Measurements from ENCODE around the gene EXO1. TPM values are rescaled to one million over a fixed set of nuclear protein-coding genes. Genes with fewer than 3 reads are reported as not detected.

Gene EXO1
- total RNA-seq, 2 experiments from 2014 or later: 44.3 to 50.0 TPM

- CTCF ChIA-PET: no interaction called here
- Mint-ChIP-seq H3K27ac (no peak overlapping the region), H3K4me1 (ENCODE audit: low read depth) (no peaks in the 10 kb centered on the region), H3K4me3 (no peak overlapping the region), H3K27me3 (no peaks in the 10 kb centered on the region), H3K36me3 (no peaks in the 10 kb centered on the region), H3K9me3 (no peaks in the 10 kb centered on the region)
- POLR2A ChIA-PET: no interaction called here
- intact Hi-C loops (cut with micrococcal nuclease): no loop called here
- no peak for DNase-seq
Measured at GRCh38 chr1:241902391-241903065, 54.5 kb downstream of the EXO1 start.

- Mint-ChIP-seq H3K27ac (no peak overlapping the region), H3K4me1 (ENCODE audit: low read depth) (no peaks in the 10 kb centered on the region), H3K27me3 (no peaks in the 10 kb centered on the region), H3K36me3 (no peaks in the 10 kb centered on the region), H3K4me3 (no peak overlapping the region), H3K9me3 (no peaks in the 10 kb centered on the region)
- DNase-seq: no peak
- intact Hi-C loops (cut with micrococcal nuclease): no loop called here
- POLR2A ChIA-PET: no interaction called here
- CTCF ChIA-PET: no interaction called here
Measured at GRCh38 chr1:241916196-241916595, 68.2 kb downstream of the EXO1 start.

GRCh38 chr1:241917487-241917886, 69.5 kb downstream of the EXO1 start:
- intact Hi-C loops (cut with micrococcal nuclease): no loop called here
- H3K9me3 Mint-ChIP-seq: no peaks in the 10 kb centered on the region
- POLR2A ChIA-PET: no interaction called here
- H3K4me3 Mint-ChIP-seq: no peak overlapping the region
- H3K4me1 Mint-ChIP-seq (ENCODE audit: low read depth): no peaks in the 10 kb centered on the region
- no peak for DNase-seq
- H3K27ac Mint-ChIP-seq: no peak overlapping the region
- no peaks in the 10 kb centered on the region for H3K36me3 Mint-ChIP-seq
- no peaks in the 10 kb centered on the region for H3K27me3 Mint-ChIP-seq
- CTCF ChIA-PET: no interaction called here

- H3K27me3 Mint-ChIP-seq: no peaks in the 10 kb centered on the region
- POLR2A ChIA-PET: no interaction called here
- H3K4me1 Mint-ChIP-seq (ENCODE audit: low read depth): no peaks in the 10 kb centered on the region
- H3K9me3 Mint-ChIP-seq: no peaks in the 10 kb centered on the region
- no peak overlapping the region for H3K27ac Mint-ChIP-seq
- CTCF ChIA-PET: no interaction called here
- H3K4me3 Mint-ChIP-seq: no peak overlapping the region
- no peak for DNase-seq
- intact Hi-C loops (cut with micrococcal nuclease): no loop called here
- no peaks in the 10 kb centered on the region for H3K36me3 Mint-ChIP-seq
Measured at GRCh38 chr1:241918879-241919278, 70.9 kb downstream of the EXO1 start.

- H3K27ac Mint-ChIP-seq: no peak overlapping the region
- no peaks in the 10 kb centered on the region for H3K27me3 Mint-ChIP-seq
- H3K4me3 Mint-ChIP-seq: no peak overlapping the region
- H3K4me1 Mint-ChIP-seq (ENCODE audit: low read depth): no peaks in the 10 kb centered on the region
- POLR2A ChIA-PET: no interaction called here
- no peak for DNase-seq
- no peaks in the 10 kb centered on the region for H3K9me3 Mint-ChIP-seq
- CTCF ChIA-PET: no interaction called here
- H3K36me3 Mint-ChIP-seq: no peaks in the 10 kb centered on the region
- intact Hi-C loops (cut with micrococcal nuclease): no loop called here
Measured at GRCh38 chr1:241924080-241924808, 76.2 kb downstream of the EXO1 start.

GRCh38 chr1:241926141-241926540, 78.1 kb downstream of the EXO1 start:
- H3K4me3 Mint-ChIP-seq: no peak overlapping the region
- intact Hi-C loops (cut with micrococcal nuclease): no loop called here
- no peaks in the 10 kb centered on the region for H3K27me3 Mint-ChIP-seq
- no peak overlapping the region for H3K27ac Mint-ChIP-seq
- CTCF ChIA-PET: no interaction called here
- no peaks in the 10 kb centered on the region for H3K4me1 Mint-ChIP-seq (ENCODE audit: low read depth)
- no peak for DNase-seq
- H3K9me3 Mint-ChIP-seq: no peaks in the 10 kb centered on the region
- no peaks in the 10 kb centered on the region for H3K36me3 Mint-ChIP-seq
- POLR2A ChIA-PET: no interaction called here

GRCh38 chr1:241927321-241927720, 79.3 kb downstream of the EXO1 start:
- Mint-ChIP-seq H3K27ac (no peak overlapping the region), H3K36me3 (no peaks in the 10 kb centered on the region), H3K4me1 (ENCODE audit: low read depth) (no peaks in the 10 kb centered on the region), H3K27me3 (no peaks in the 10 kb centered on the region), H3K4me3 (no peak overlapping the region), H3K9me3 (no peaks in the 10 kb centered on the region)
- intact Hi-C loops (cut with micrococcal nuclease): no loop called here
- no peak for DNase-seq
- POLR2A ChIA-PET: no interaction called here
- CTCF ChIA-PET: no interaction called here

GRCh38 chr1:241932845-241933244, 84.8 kb downstream of the EXO1 start:
- H3K36me3 Mint-ChIP-seq: no peaks in the 10 kb centered on the region

GRCh38 chr1:241934201-241934848, 86.3 kb downstream of the EXO1 start:
- no peaks in the 10 kb centered on the region for H3K4me1 Mint-ChIP-seq (ENCODE audit: low read depth)
- no peak overlapping the region for H3K27ac Mint-ChIP-seq
- H3K27me3 Mint-ChIP-seq: peaks cover 5% of the 10 kb centered on the region
- H3K4me3 Mint-ChIP-seq: no peak overlapping the region
- ChIA-PET POLR2A (no interaction called here), CTCF (no interaction called here)
- H3K36me3 Mint-ChIP-seq: no peaks in the 10 kb centered on the region
- peaks cover 6% of the 10 kb centered on the region for H3K9me3 Mint-ChIP-seq
- no peak for DNase-seq
- intact Hi-C loops (cut with micrococcal nuclease): no loop called here

More at GRCh38 chr1:241932845-241933244, 84.8 kb downstream of the EXO1 start:
- no peak for DNase-seq
- Mint-ChIP-seq H3K9me3 (no peaks in the 10 kb centered on the region), H3K4me1 (ENCODE audit: low read depth) (no peaks in the 10 kb centered on the region), H3K4me3 (no peak overlapping the region), H3K27ac (no peak overlapping the region), H3K27me3 (peaks cover 5% of the 10 kb centered on the region)
- ChIA-PET POLR2A (no interaction called here), CTCF (no interaction called here)
- intact Hi-C loops (cut with micrococcal nuclease): no loop called here

- DNase-seq: no peak
- peaks cover 5% of the 10 kb centered on the region for H3K27me3 Mint-ChIP-seq
- H3K4me1 Mint-ChIP-seq (ENCODE audit: low read depth): no peaks in the 10 kb centered on the region
- H3K27ac Mint-ChIP-seq: no peak overlapping the region
- POLR2A ChIA-PET: no interaction called here
- no peak overlapping the region for H3K4me3 Mint-ChIP-seq
- CTCF ChIA-PET: no interaction called here
- no peaks in the 10 kb centered on the region for H3K36me3 Mint-ChIP-seq
- peaks cover 10% of the 10 kb centered on the region for H3K9me3 Mint-ChIP-seq
- intact Hi-C loops (cut with micrococcal nuclease): no loop called here
Measured at GRCh38 chr1:241934866-241935265, 86.9 kb downstream of the EXO1 start.

Other genes starting within 250 kb of the EXO1 start
- gene CHML, start 207.8 kb upstream of the EXO1 start, total RNA-seq: 10 to 100 TPM; 12.5 to 13.8 TPM
- gene OPN3, start 207.8 kb upstream of the EXO1 start, total RNA-seq: 1 to 10 TPM; 8.0 to 9.0 TPM
- gene WDR64, start 195.9 kb upstream of the EXO1 start, total RNA-seq: not detected
- gene BECN2, start 109.6 kb downstream of the EXO1 start, total RNA-seq: not detected
- not detected for gene MAP1LC3C, start 150.9 kb downstream of the EXO1 start, total RNA-seq